Fibroblast of skin of right quadriceps (primary cell): ENCODE data around the gene KRTAP10-9.
"Not testable (repeated sequence)": the region's sequence is repeated elsewhere in the genome, so short reads cannot be mapped to it uniquely, and the experiment has no call there.

Experiments used
- DNase-seq: peaks from one replicate; pipeline ENCODE4 v3.0.0-alpha.2; 2013

The KRTAP10-9 gene

GRCh38 chr21:44644878-44645277 lies 18.0 kb downstream of the KRTAP10-9 start:
- DNase-seq = no peak

- DNase-seq = not testable (repeated sequence)
Measured at GRCh38 chr21:44646366-44647221, 19.7 kb downstream of the KRTAP10-9 start, which contains the start of gene KRTAP10-11. KRTAP10-11 (plus strand) TSS chr21:44646414; CDS start chr21:44646459, 45 bp downstream.

GRCh38 chr21:44647222-44647552 lies 20.3 kb downstream of the KRTAP10-9 start:
- no peak for DNase-seq

GRCh38 chr21:44648557-44649311 lies 21.8 kb downstream of the KRTAP10-9 start:
- no peak for DNase-seq

- DNase-seq = no peak
Measured at GRCh38 chr21:44649521-44650100, 22.7 kb downstream of the KRTAP10-9 start.

DNA sequence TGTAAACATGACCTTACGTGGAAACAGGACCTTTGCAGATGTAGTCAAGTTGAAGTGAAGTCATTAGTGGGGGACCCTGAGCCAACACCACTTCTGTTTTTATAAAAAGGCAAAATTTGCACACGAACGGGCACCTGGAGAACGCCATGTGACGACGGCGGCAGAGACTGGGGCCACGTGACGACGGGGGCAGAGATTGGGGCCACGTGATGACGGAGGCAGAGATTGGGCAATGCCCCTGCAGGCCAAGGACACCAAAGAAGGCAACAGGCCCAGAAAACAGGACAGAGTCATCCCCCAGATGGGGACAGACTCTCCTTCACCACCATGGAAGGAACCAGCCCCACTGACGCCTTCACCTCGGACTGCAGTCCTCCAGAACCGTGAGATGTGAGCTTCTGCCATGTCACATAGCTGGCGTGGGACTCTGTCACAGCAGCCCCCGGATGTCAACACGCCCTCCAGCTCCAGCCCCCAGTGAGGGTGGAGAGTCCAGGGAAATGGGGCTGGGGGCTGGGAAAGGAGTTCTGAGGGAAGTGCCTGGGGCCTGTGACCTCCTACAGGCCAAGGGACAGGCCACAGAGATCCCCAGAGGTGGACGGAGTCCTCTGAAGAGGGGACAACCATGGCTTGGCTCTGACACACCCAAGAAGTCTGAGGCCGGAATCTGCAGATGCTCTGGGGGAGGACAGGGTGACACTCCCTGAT lies 23.5 kb downstream of the KRTAP10-9 start:
- DNase-seq = no peak

DNA sequence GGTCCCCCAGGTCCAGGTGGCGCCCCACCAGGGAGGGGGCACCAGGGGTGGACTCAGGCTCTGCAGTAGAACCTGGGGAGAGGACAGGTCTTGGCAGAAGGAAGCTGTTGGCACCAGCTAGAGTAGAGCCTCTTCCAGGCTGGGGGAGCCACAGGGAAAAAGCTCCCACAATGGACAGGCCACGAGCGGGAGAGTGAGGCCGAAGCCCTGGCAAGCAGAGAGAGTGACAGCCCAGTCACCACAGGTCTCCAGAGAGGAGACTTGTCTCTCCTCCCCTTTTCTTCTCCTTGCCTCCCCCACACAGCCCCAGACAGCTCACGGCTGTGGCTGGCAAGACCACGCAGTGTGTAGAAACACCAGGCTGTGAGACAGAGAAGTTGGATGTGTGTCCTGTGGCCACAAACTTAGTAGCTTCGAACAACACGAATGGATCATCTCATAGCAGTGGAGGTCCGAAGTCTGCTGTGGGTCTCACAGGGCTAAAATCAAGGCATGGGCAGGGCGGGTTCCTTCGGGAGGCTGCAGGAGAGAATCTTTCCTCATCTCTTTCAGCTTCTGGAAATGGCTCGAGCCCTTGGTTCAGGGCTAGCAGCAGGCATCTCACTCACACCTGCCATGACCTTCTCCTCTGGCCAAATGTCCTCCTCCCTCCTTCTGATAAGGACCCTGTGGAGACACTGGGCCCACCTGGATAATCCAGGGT lies 24.2 kb downstream of the KRTAP10-9 start:
- no peak for DNase-seq

DNA sequence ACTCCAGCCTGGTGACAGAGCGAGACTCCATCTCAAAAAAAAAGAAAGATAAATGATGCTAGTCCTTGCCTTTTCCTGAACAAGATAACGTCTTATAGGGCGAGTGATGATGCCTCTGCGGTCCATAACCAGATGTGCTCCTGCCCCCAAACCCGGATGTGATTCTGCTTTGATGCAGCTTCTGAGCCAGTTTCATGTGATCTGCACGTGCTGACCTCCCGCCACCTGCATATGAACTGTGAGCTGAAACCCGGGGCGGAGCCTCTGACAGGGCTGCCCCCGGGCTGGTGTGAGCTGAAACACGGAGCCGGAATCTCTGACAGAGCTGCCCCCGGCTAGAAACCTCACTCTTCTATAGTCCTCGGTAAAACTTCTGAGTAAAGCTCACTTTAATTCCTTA lies 26.2 kb downstream of the KRTAP10-9 start:
- no peak for DNase-seq

DNA sequence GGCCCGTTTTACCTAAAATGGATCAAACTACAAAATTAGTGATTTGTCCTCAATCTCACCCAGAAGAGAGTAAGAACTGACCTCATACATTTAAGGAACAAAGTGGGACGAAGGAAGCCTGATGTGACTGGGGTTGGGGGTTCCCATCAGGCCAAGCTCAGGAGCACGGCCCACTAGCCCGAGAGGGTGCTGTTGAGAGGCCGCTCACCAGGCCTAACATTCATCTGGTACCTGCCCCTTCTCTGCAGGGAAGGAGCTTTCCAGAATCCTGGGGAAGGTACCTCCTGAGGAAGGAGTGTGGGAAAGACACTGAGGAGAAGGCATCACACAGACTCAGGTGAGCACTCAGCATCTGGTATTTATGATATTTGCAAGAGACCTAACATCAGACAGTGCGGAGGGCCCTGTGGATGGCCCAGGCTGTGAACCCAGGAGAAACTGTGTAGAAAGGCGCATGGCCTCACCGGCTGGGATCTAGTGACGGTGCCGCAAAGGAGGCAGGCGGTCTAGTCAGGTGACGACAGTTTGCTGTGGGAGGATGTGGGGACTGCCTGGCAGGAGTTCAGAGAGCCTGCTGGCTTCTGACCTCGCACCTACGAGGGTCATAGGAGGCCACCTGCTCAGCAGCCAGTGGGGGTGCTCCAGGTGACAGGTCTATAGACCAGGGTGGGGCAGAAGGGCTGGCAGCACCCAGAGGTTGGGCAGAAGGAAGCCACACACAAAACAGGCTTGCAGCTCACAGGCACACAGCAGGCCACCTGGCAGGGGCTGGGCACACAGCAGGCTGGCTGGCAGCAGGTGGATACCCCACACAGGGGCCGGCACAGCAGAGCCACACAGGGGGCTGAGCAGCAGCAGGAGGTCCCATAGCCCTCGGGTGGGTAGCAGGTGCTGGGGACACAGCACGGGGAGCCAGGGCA lies 27.0 kb downstream of the KRTAP10-9 start:
- DNase-seq = no peak

DNA sequence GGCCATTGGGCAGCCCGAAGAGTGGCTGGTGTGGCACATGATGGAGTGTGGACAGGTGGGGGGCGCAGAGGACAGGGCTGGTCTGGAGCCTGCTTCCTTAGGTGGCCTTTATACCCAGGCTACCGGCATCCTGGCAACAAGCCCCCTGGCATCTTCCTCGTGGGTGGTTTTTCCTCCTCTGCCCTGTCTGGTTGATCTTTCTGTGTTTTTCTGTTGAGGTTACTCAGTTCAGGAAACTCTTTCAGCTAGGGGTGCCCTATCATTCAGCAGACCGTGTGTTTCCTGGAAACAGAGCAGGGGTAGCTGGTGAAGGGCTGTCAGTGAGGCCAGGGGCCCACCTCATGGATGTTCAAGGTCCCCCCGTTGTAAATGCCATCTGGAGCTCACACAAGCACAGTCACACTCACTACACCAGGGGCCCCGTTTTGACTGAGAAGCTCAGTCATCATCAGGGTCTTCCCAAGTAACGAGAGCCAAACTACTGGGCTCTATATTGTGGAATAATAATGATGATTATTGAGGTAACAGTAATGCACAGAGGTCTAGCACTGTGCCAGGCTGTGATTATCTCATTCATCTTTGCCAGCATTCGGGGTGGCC lies 27.8 kb downstream of the KRTAP10-9 start, which contains the start of gene KRTAP12-4:
Gene KRTAP12-4, minus strand, starts transcription at position 84 of the 600 bp plus-strand sequence. Its CDS starts 45 bp downstream, at position 39.
- DNase-seq = no peak

- DNase-seq = no peak
Measured at GRCh38 chr21:44656868-44657267, 30.0 kb downstream of the KRTAP10-9 start.

- no peak for DNase-seq
Measured at GRCh38 chr21:44657635-44658540, 31.0 kb downstream of the KRTAP10-9 start, which contains the start of gene KRTAP12-3. KRTAP12-3 (plus strand) TSS chr21:44657932; CDS start chr21:44657980, 48 bp downstream.

DNA sequence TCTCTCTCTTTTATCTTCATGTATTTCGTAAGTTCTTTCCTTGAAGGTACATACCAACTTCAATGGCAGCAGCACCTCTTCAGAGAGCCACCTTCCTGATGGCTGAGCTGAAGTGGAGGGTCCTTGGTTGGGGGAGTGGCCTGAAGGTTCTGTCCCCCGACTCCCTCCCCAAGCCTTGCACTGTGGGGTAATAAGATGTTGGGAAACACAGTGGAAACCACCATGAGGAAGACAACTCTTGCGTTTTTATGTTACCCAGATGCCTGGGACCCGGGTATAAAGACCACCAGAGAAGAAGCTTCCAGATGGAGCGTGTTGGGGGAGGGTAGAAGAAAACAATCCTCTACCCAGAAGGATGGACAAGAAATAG lies 31.6 kb downstream of the KRTAP10-9 start:
- no peak for DNase-seq

- DNase-seq = no peak
Measured at GRCh38 chr21:44658913-44659595, 32.2 kb downstream of the KRTAP10-9 start.

DNA sequence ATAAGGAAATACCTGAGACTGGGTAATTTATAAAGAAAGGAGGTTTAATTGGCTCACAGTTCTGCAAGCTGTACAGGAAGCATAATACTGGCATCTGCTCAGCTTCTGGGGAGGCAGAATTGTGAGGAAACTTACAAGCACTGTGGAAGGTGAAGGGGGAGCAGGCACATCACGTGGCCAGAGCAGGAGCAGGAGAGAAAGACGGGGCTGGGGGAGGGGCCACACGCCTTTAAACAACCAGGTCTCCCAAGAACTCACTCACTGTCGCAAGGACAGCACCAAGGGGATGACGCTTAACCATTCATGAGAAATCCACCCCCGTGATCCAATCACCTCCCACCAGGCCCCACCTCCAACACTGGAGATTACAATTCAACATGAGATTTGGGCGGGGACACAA lies 34.7 kb downstream of the KRTAP10-9 start:
- not testable (repeated sequence) for DNase-seq

DNA sequence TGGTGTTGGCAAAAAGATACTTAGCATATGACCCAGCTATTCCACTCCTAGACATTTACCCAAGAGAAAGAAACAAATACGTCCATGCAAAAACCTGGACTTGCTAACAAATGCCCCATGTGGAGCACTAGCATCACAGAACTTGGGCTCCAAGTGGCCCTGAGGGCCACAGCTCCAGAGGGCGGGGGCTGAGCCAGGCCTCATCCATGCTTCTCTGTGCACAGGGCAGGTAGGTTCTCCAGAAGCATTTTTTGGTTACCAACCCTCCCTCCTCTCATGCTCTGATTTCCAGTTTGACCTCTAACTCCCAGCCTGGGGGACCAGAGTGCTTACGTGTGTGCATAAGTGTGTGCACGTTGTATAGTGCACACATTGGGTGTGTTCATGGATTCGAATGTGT lies 37.8 kb downstream of the KRTAP10-9 start:
- no peak for DNase-seq

DNA sequence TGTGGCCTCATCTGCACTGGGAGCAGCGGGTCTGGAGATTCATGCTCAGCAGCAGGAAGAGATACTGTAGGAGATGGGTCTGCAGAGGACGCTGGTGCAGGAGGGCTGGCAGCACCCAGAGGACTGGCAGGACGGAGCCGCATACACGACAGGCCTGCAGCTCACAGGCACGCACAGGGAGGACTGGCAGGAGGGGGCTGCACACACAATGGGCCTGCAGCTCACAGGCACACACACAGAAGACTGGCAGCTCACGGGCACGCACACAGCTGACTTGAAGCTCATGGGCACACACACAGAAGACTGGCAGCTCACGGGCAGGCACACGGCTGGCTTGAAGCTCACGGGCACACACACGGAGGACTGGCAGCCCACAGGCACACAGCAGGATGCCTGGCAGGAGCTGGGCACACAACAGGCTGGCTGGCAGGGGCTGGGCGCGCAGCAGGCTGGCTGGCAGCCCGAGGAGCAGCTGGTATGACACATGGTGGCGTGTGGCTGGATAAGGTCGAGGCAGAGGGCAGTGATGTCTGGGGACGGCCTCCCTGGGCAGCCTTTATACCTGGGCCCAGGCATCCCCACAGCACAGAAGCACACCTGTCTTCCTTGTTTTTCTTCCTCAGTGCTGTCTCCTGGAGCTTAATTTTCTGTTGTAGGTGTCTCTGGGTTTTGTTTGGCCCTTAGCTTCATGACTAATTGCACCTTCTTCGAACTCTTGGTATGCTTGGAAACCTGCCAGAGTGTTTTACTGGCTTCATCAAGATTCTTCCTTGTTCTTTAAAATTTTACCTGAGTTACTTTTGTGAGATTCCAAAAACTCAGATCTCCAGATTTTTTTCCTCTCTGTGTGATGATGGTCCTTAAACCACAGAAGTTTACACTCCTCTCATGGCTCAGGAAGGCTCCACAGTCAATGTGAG lies 39.8 kb downstream of the KRTAP10-9 start, which contains the start of gene KRTAP12-2:
Gene KRTAP12-2, minus strand, starts transcription at position 527 of the 920 bp plus-strand sequence. Its CDS starts 41 bp downstream, at position 486.
- DNase-seq = no peak

DNA sequence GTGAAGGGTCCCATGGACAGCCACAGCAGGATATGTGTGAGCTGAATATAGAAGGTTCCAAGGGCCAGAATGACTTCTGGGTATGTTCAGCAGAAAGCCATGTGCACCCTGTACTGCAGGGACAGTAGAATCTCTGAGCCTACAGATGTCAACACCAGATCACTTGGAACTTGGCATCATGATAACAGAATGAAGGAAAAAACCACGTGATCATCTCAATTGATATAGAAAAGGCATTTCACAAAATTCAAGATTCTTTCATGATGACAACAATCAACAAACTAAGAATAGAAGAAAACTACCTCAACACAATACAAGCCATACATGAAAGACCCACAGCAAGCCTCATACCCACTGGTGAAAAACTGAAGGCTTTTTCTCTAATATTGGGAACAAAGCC lies 40.7 kb downstream of the KRTAP10-9 start:
- no peak for DNase-seq
